Stimulated activated CD8-positive, alpha-beta memory T cell treated with anti-CD3 and anti-CD28 coated beads, Interleukin-12 subunit alpha, Interleukin-12 subunit beta, amount 100 ng/mL, for 4 hours (primary cell): ENCODE data around the gene TTLL13.

Source experiments
- DNase-seq: peaks from one replicate; pipeline ENCODE4 v3.0.0-alpha.2; 2020; ENCODE audit warnings: low read depth

TTLL13 gene

GRCh38 chr15:90214553-90215196 lies 34.7 kb upstream of the TTLL13 start:
- no peak for DNase-seq

GRCh38 chr15:90217671-90218394 lies 31.5 kb upstream of the TTLL13 start:
- DNase-seq = no peak

DNA sequence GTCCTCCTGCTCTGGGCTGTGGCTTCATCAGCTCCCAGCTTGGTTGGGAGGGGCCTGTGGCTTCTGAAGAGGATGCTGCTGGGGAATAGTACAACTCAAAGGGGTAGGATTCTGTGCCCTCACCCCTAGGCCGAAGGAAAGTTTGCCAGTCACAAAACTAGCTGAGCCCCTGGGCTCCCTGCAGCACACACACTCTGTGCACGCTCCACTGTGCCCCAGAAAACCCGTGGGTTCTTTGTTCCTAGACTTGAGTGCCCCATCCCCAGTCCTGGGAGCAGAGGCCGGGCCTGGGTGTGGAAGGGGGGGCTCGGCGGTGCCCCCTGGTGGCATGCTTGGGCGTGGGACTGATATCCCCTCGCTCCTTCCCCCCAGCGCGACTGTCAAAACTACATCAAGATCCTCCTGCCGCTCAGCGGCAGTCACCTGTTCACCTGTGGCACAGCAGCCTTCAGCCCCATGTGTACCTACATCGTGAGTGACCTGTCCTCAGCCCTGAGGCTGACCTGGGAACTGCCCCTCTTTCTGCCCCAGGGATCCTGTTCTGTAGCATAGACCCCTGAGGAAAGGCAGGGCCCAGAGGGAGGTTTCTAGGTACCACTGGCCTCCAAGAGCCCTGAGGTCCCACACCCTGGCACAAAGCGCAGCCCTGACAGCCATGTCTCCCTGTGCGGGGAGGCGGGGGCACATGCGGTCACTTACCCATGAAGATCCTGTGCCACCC lies 29.8 kb upstream of the TTLL13 start:
- DNase-seq = no peak

DNA sequence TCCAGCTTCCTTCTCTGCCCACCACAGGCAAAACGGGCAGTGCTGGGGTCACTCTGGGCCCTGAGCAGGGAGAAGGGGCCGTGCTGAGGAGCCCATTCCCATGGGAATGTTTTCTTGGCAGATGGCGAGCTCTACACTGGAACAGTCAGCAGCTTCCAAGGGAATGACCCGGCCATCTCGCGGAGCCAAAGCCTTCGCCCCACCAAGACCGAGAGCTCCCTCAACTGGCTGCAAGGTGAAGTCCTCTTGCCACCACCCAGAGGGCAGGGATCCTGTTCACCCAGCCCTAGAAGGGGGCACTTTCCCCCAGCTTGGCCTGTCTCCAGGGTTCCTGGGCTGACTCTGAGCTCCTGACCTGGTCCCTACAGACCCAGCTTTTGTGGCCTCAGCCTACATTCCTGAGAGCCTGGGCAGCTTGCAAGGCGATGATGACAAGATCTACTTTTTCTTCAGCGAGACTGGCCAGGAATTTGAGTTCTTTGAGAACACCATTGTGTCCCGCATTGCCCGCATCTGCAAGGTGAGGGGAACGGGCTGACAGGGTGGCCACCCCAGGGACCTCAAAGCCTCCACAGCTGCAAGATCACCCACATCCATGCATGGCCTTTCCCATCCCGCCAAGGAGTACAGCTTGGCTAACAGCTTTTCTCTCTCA lies 28.0 kb upstream of the TTLL13 start:
- DNase-seq = no peak

DNA sequence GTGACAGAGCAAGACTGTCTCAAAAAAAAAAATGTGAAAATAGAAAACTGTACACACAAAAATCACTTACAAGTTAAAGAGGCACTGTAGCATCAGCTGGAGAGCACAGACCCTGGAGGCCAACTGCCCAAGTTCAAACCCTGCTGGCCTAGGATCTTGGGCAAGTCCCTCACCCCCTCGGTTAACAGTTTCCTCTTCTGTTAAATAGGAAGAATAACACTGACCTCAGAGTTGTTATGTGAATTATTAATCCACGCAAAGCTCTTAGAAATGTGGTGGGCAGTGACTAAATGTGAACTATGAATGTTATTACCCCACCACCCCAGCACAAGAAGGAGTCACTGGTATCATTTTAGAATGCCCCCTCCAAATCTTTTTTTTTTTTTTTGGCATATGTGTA lies 26.8 kb upstream of the TTLL13 start:
- DNase-seq = no peak

DNA sequence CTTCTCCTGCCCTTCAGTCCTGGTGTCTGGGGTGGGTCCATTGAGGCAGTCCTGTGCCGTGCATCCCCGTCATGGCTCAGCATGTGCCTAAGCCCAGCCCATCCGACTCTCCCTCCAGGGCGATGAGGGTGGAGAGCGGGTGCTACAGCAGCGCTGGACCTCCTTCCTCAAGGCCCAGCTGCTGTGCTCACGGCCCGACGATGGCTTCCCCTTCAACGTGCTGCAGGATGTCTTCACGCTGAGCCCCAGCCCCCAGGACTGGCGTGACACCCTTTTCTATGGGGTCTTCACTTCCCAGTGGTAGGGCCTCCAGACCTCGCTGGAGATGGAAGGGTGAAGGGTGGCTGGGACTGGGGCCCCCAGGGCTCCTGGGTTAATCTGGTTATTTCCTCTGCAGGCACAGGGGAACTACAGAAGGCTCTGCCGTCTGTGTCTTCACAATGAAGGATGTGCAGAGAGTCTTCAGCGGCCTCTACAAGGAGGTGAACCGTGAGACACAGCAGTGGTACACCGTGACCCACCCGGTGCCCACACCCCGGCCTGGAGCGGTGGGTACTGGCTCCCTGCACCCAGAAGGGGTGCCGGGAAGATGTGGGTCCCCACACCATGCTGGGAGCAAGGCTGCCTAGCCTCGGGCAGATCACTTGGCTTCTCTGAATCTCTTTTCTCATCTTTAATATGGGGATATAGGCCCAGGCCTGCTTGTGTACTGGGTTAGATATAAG lies 25.8 kb upstream of the TTLL13 start:
- no peak for DNase-seq

DNA sequence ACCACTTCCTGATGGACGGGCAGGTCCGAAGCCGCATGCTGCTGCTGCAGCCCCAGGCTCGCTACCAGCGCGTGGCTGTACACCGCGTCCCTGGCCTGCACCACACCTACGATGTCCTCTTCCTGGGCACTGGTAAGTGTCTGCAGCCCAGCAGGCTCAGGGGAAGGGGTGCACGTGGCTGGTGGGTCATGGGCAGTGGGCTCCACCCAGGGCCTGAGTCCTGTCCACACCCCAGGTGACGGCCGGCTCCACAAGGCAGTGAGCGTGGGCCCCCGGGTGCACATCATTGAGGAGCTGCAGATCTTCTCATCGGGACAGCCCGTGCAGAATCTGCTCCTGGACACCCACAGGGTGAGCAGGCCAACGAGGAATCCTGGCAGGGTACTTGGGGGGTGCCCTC lies 24.3 kb upstream of the TTLL13 start:
- no peak for DNase-seq

DNA sequence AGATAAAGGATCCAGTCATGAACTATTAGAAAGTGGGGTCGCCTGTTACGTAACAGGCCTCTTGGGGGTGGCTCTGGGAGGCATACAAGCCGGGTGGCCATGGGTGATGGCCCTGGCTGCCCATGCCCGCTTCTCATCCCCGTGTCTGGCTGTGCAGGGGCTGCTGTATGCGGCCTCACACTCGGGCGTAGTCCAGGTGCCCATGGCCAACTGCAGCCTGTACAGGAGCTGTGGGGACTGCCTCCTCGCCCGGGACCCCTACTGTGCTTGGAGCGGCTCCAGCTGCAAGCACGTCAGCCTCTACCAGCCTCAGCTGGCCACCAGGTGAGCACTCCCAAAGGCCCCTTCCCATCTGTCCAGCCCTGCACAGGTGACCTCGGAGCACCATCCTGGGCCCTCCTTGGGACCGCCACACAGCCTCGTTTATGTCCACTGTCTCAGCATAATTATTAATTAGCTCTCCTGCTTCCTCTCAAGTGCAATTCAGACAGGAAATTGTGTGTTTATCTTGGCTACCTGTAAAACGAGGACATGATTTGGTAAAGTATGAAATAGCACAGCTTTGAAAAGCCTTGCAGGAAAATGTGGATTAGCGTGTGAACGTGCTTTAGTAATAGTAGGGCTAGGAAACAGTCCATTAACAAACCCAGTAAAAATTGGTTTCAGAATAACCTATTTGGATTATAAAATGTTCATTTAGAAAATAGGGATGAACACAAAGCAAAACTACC lies 23.7 kb upstream of the TTLL13 start:
- DNase-seq = no peak

DNA sequence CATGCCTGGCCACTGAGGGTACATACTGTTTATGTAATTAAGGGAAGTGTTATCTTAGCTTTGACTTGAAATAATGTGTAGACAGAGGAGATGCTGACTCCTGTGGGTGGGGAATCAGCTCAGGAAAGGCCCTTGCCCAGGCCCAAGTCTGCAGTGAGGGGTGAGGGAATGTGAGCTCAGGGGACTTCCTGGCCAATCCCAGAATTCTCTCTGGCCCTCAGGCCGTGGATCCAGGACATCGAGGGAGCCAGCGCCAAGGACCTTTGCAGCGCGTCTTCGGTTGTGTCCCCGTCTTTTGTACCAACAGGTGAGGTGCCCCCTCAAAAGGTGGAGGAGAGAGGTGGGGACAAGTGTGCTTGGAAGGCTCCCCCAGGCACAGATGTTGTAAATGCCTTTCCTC lies 22.0 kb upstream of the TTLL13 start:
- DNase-seq = no peak

- no peak for DNase-seq
Measured at GRCh38 chr15:90227816-90228772, 21.3 kb upstream of the TTLL13 start.

GRCh38 chr15:90228960-90229359 lies 20.4 kb upstream of the TTLL13 start:
- no peak for DNase-seq

- no peak for DNase-seq
Measured at GRCh38 chr15:90230071-90230494, 19.3 kb upstream of the TTLL13 start.

GRCh38 chr15:90230610-90231009 lies 18.7 kb upstream of the TTLL13 start:
- DNase-seq = no peak

DNA sequence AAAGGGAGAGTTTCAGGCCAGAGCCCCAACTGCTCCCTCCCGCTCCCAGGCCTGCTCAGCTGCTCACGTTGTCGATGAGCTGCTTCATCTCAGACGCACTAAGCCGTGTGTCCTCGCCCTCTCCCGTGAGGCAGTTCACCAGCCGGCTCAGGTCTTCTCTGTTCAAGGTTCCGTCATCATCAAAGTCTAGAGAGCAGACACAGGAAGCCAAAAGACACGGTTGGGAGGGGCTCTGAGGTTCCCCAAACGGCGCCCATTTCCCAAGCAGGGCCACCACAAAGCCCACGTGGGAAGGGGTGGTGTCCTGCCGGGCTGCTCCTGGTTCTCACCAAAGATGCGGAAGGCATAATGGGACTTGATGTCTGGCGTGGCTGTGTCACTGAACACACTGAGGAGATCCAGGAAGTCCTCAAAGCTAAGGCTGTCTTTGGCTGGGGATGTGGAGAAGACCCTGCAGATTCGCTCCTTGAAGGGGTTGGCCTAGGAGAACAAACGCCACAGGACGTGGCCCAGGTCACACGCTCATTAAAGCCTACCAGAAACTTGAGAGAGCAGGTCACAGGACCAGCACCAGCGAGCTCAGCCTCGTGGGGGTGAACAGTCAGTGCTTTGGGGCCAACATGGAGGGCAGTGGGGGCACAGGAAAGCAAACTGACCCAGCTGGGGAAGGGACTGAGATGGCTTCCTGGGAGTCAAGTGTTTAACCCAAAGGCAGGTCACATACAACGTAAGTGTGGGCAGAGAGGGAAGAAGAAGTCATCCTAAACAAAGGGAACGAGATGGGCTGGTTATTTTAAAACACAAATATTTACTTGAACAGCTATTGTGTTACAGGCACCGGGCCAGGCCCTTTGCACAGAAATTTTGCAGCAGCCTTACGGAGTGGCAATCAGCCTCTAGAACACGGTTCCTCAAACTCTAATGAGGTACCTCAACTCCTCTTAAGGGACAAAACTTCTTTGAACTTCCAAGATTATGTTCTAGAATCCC lies 18.0 kb upstream of the TTLL13 start:
- peak; percentile 56 for DNase-seq

DNA sequence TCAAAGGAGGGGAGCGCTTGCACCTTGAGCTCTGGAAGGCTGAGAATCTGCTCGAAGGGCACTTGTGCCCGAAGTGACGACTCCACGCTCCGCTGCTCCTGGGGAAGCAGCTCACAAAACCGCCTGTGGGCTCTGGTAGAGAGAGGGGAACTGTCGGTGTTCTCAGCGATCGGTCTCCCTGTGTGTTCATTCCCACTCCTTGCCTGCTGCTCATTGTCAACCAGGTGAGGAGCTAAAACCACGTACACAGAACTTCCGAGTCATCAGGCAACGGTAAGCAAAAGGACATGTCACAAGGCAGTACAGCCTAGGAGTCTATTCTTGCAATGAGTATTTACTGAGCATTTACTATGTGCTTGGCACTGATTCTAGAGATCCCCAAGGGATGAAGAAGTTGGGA lies 17.2 kb upstream of the TTLL13 start:
- DNase-seq = no peak

DNA sequence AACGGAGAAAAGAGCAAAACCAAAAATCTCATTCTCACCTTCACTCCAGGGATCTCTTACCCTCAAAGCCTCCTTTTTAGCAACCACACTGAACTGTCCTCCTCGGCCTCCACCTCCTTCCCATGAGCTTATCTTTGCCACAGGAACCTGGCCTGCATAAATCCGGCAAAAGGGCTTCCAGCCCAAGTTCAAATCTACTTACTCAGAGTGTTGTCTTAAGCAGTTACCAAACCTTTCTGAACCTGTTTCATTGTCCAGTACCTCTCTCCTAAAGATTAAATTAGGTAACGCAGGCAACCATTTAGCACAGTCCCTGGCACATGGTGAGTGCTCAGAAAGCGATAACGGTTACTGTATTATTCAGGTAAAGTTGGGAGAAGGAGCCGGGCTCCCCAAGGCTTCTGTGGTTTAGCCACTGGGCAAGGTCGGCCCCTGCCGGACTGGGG lies 16.4 kb upstream of the TTLL13 start:
- no peak for DNase-seq

GRCh38 chr15:90233387-90234095 lies 15.8 kb upstream of the TTLL13 start, which contains the start of gene CIB1:
TSS of gene CIB1 (minus strand) at chr15:90233941. CDS start at chr15:90233885, 56 bp downstream.
- peak; percentile 36 for DNase-seq
